AG04449 (cell line): ENCODE measurements around the gene RAPSN.

Experiments used
- CTCF ChIA-PET: fragments of 350-600 bp; formaldehyde crosslinking; extraction: SDS; loops from one replicate; lab custom pipeline; 2021; ENCODE audit warnings: antibody characterized with exemption; lab: Yijun Ruan, JAX
- POLR2A ChIA-PET: fragments of 400-600, 350-600 bp; formaldehyde crosslinking; extraction: SDS; loops from one replicate; lab custom pipeline; 2020; ENCODE audit warnings: antibody characterized with exemption, inconsistent platforms; lab: Yijun Ruan, JAX
- DNase-seq: peaks from one replicate; pipeline ENCODE4 v3.0.0-alpha.2; 2010; ENCODE audit warnings: low read depth, low spot score
- H3K4me3 ChIP-seq: 2 replicates; pipeline ENCODE4 v1.5.1; 2011; ENCODE audit warnings: low read depth, mild to moderate bottlenecking, control low read depth, low read length
- CTCF ChIP-seq: IDR thresholded peaks from one replicate; pipeline ENCODE4 v1.5.1; 2011; ENCODE audit warnings: mild to moderate bottlenecking, moderate library complexity, low read length, control low read depth, inconsistent platforms; ENCODE audit not compliant: insufficient read depth; ENCODE audit errors: missing control alignments

RAPSN gene

GRCh38 chr11:47426062-47426956, 22.6 kb downstream of the RAPSN start, which contains the start of gene PSMC3:
Gene PSMC3, minus strand, starts transcription at chr11:47426439. Its CDS starts 160 bp downstream, at chr11:47426279.
- POLR2A ChIA-PET, result interaction anchor here (0.7 to 3.7 kb wide), 5 partner anchors 9 to 152 kb away, joined by 3 to 38 read pairs (median 3); partner anchors contain the start of gene SLC39A13
- DNase-seq, result peak; percentile 56
- H3K4me3 ChIP-seq, result peak within 1 kb of the TSS; percentile 98
- TF ChIP-seq CTCF, result no peak
- CTCF ChIA-PET, result interaction anchor here (1.0 to 8.9 kb wide), 5 partner anchors 15 to 191 kb away, joined by 3 to 66 read pairs (median 6); partner anchors contain the start of gene SLC39A13

DNA sequence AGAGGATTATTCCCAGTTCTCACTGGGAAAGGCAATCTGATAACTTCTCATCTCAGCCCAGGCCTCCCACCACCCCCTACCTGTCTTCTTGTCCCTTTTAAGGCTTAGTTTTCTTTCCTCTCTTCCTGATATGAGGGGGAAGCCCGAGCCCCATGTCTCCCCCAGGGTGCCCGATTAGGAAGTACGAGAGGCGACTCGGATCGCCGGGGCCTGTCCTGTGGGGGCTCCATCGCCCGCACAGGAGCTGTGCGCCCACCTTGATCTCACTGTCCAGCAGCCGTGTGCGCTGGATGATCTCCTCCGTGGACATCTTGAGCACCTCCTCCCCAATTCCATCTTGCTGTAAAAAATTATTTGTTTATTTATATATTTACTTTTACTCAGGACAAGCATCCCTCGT, 23.3 kb downstream of the RAPSN start:
- DNase-seq, result no peak
- H3K4me3 ChIP-seq, result peak overlapping the region; percentile 98
- TF ChIP-seq CTCF, result no peak
- ChIA-PET POLR2A (interaction anchor here (1.4 to 3.7 kb wide), 3 partner anchors 8 to 12 kb away, joined by 5 to 38 read pairs (median 5); no protein-coding TSS in a partner anchor), CTCF (interaction anchor here (1.1 to 8.9 kb wide), 3 partner anchors 14 to 191 kb away, joined by 3 to 66 read pairs (median 6); partner anchors contain the start of gene SLC39A13)

DNA sequence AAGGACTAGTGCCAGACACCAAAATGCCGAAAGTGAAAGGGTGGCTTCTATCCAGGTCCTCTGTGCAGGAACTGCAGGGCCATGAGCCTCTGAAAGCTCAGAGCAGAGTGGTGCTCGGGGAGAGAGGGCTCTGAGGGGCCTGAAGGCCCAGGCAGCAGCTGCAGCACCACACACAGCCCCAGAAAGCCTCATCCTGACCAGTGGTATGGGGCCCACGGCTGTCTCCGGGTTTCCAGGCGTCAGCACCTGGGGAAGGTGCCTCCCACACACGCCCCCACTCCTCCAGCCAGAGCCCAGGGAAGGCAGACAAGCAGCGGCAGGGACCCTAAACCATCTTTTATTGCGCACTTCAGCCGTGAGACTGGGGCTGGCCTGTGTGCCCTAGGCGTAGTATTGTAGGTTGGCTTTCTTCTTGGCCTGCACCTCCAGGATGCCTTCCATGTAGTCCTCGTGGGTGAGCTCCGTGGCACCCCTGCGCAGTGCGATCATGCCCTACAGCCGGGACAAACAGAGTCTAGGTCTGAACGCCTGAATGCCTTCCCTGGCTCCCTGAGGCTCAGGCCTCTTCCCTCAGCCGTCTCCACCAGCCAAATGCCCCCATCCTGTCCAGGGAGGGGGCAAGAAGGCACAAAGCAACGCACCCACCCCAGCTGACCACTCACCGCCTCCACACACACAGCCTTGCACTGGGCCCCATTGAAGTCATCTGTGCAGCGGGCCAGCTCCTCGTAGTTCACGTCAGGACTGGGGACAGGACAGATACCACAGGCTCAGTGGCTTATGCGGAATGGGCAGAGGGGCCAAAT, 30.3 kb downstream of the RAPSN start:
- POLR2A ChIA-PET, result interaction anchor here (0.8 to 4.2 kb wide), 3 partner anchors 7 to 18 kb away, joined by 4 to 38 read pairs (median 9); partner anchors contain the start of genes PSMC3 and SLC39A13
- DNase-seq, result no peak
- H3K4me3 ChIP-seq, result no peak overlapping the region
- CTCF ChIA-PET, result no interaction called here
- no peak for TF ChIP-seq CTCF

DNA sequence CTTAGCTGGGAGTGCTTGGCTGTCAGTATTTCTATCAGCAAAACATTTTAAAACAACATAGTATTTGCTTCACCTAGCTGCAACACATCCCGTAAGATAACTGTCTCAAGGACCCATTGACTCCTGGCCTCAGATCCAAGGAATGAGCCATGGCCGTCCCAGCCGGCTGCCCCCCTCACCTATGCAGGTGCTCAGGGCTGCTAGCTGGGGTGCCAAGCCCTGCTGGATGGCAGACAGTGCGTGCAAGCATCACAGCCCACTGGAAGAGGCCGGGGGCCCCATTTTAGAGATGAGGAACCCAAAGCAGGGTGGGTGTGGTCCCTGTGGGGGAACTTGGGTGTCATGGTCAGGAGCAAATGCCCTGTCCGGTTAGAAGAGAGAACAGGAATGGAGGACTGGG, 31.2 kb downstream of the RAPSN start:
- ChIA-PET POLR2A (interaction anchor here (2.2 to 4.2 kb wide), 2 partner anchors 8 to 9 kb away, joined by 9 to 38 read pairs; partner anchors contain the start of genes PSMC3 and SLC39A13), CTCF (interaction anchor here (0.7 kb wide), 1 partner anchor 10 kb away, joined by 3 read pairs; no protein-coding TSS in a partner anchor)
- DNase-seq, result no peak

GRCh38 chr11:47415949-47416472, 32.9 kb downstream of the RAPSN start:
- ChIA-PET CTCF (interaction anchor here (1.3 to 3.1 kb wide), 2 partner anchors 16 to 42 kb away, joined by 4 to 13 read pairs; no protein-coding TSS in a partner anchor), POLR2A (interaction anchor here (1.1 to 4.2 kb wide), 3 partner anchors 10 to 201 kb away, joined by 4 to 38 read pairs (median 5); partner anchors contain the start of genes ACP2 and PSMC3)
- no peak for TF ChIP-seq CTCF
- no peak overlapping the region; the same call in 1 of the 2 replicates for H3K4me3 ChIP-seq
- DNase-seq, result no peak

More for the DNA sequence above, 31.2 kb downstream of the RAPSN start:
- no peak for TF ChIP-seq CTCF
- no peak overlapping the region for H3K4me3 ChIP-seq
